HepG2 (cell line): Measurements from ENCODE around the gene CALML6. TPM values are rescaled to one million over a fixed set of nuclear protein-coding genes. Genes with fewer than 3 reads are reported as not detected.

Source experiments
- DR1 ChIP-seq: sonication (generic); formaldehyde crosslinking; IDR thresholded peaks from 2 replicates; pipeline ENCODE4 v1.8.0; 2021; ENCODE audit warnings: mild to moderate bottlenecking, missing genetic modification reagents, inconsistent platforms
- GABPA ChIP-seq, 2 experiments: IDR thresholded peaks; 2 replicates each; pipeline ENCODE4 v1.6.1; 2011 to 2016; ENCODE audit warnings: low read depth in 2 of 2, low read length in 1 of 2, missing biosample characterization in 1 of 2, missing genetic modification characterization in 1 of 2
- HNRNPL ChIP-seq: fragments of 200-400 bp; formaldehyde crosslinking; IDR thresholded peaks from 2 replicates; pipeline ENCODE4 v1.6.1; 2017; ENCODE audit warnings: mild to moderate bottlenecking, low read depth, low read length
- ISX ChIP-seq: sonication (generic); formaldehyde crosslinking; conservative IDR thresholded peaks from 2 replicates; pipeline ENCODE4 v1.5.0; 2020; ENCODE audit warnings: missing genetic modification reagents
- MAFK ChIP-seq, 2 experiments: IDR thresholded peaks in 1 of 2; conservative IDR thresholded peaks in 1 of 2; 2 replicates each; pipeline ENCODE4 v1.6.1; 2011; ENCODE audit warnings: improper control_type of control experiment in 2 of 2, low read length in 2 of 2
- PTBP1 ChIP-seq: fragments of 200-400 bp; formaldehyde crosslinking; IDR thresholded peaks from 2 replicates; pipeline ENCODE4 v1.6.1; 2018; ENCODE audit warnings: low read length, low read depth; ENCODE audit not compliant: poor library complexity, severe bottlenecking
- TARDBP ChIP-seq: sonication (generic); formaldehyde crosslinking; IDR thresholded peaks from 2 replicates; pipeline ENCODE4 v1.8.0; 2022; ENCODE audit warnings: mild to moderate bottlenecking, missing genetic modification reagents
- TCF7 ChIP-seq: sonication (generic); IDR thresholded peaks from 2 replicates; pipeline ENCODE4 v1.6.1; 2016; ENCODE audit warnings: antibody characterized with exemption, low read depth
- ZNF12 ChIP-seq: sonication (generic); formaldehyde crosslinking; IDR thresholded peaks from 2 replicates; pipeline ENCODE4 v1.5.0; 2020; ENCODE audit warnings: missing genetic modification reagents
- ZNF383 ChIP-seq: sonication (generic); formaldehyde crosslinking; IDR thresholded peaks from 2 replicates; pipeline ENCODE4 v1.4.0; 2020; ENCODE audit warnings: missing genetic modification reagents, mild to moderate bottlenecking, borderline replicate concordance
- ZNF547 ChIP-seq: sonication (generic); formaldehyde crosslinking; IDR thresholded peaks from 2 replicates; pipeline ENCODE4 v1.5.1; 2020; ENCODE audit warnings: mild to moderate bottlenecking, missing genetic modification reagents
- ZNF788 ChIP-seq: sonication (generic); formaldehyde crosslinking; IDR thresholded peaks from 2 replicates; pipeline ENCODE4 v1.5.0; 2020; ENCODE audit warnings: mild to moderate bottlenecking, missing genetic modification reagents, borderline replicate concordance
- polyA plus RNA-seq, 8 experiments: library from polyadenylated mRNA; depleted of rRNA in 3 of 8; stranded (reverse) in 7 of 8; unstranded in 1 of 8; fragments of >200 nt; fragmentation: Illumina TruSeq in 4 of 8; extraction: Trizol in 4 of 8; gene quantifications; 2 replicates each; pipeline versions ENCODE4 v1.2.1 to v1.2.3, GENCODE V29; 2011 to 2016; ENCODE audit warnings: low read depth in 4 of 8, missing spikeins in 1 of 8, mixed read lengths in 1 of 8; ENCODE audit not compliant: insufficient read depth in 1 of 8
- total RNA-seq, 5 experiments: library from RNA; depleted of rRNA; stranded (reverse); fragments of >200 nt; fragmentation: Illumina TruSeq; extraction: Trizol; gene quantifications; 2 replicates each; pipeline ENCODE4 v1.2.3, GENCODE V29; 2016; ENCODE audit warnings: low read depth in 1 of 5
- TF ChIP-seq, protein P1 (sequence below): sonication (generic); formaldehyde crosslinking; IDR thresholded peaks from 2 replicates; pipeline ENCODE4 v1.5.0; 2020; ENCODE audit warnings: mild to moderate bottlenecking, missing genetic modification reagents
- TF ChIP-seq, protein P2 (sequence below): sonication (generic); formaldehyde crosslinking; IDR thresholded peaks from 2 replicates; pipeline ENCODE4 v1.8.0; 2022; ENCODE audit warnings: mild to moderate bottlenecking, missing genetic modification reagents
- TF ChIP-seq, protein P3 (sequence below): sonication (generic); formaldehyde crosslinking; IDR thresholded peaks from 2 replicates; pipeline ENCODE4 v1.9.0; 2021; ENCODE audit warnings: missing genetic modification reagents, borderline replicate concordance
- TF ChIP-seq, protein P4 (sequence below): sonication (generic); formaldehyde crosslinking; IDR thresholded peaks from 2 replicates; pipeline ENCODE4 v1.9.0; 2022; ENCODE audit warnings: missing genetic modification reagents, mild to moderate bottlenecking, borderline replicate concordance
- TF ChIP-seq, protein P5 (sequence below): sonication (generic); formaldehyde crosslinking; IDR thresholded peaks from 2 replicates; pipeline ENCODE4 v1.5.0; 2020; ENCODE audit warnings: mild to moderate bottlenecking, missing genetic modification reagents, moderate library complexity
- TF ChIP-seq, protein P6 (sequence below): sonication (generic); formaldehyde crosslinking; IDR thresholded peaks from 2 replicates; pipeline ENCODE4 v1.5.1; 2020; ENCODE audit warnings: missing genetic modification reagents, mild to moderate bottlenecking, borderline replicate concordance

Gene CALML6
- total and polyA plus RNA-seq, 2 of the 13 experiments (the other 11 are each of a cell fraction or from before 2014, with no cell fraction given) = 0.11 to 0.12 TPM

DNA sequence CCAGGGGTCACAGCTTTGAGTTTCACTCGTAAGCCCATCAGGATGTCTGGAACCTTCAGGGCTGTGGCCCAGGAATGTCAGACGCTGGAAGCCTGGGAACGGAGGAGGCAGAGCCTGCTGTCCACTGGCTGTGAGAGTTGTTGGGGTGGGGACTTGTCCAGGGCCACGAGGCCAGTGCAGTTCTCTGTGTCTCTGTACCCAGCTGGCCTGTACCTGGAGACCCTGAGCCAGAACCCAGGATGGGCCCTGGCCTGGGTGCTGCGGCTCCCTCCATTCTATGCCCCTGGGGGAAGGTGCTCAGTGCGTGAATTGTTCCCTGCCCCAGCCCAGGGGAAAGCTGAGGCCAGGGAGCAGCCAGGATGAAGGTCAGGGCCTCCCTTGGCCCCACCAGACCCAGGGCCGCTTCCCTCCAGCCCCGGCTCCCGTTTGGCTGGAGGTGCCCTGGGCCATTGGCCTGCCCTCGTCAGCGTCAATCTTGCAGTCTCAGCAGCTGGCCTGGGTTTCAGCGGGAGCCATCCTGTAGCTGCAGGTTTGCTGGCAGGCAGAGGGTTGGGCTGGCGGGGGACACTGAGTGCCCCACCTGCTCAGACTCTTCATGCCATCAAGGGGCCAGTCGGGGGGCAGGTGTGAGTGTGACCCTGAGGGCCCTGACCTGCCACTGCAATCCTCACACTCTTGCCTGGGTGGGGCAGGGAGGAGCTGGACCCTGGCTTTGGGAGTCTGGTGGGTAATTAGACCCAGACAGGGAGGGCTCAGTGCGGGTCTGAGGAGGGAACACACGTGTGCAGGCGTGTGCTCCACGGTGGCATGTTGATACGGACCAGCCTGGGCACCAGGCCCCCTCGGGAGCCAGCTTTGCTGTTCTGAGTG lies 724 bp upstream of the CALML6 start (continued):
- TF ChIP-seq, protein P1, sequence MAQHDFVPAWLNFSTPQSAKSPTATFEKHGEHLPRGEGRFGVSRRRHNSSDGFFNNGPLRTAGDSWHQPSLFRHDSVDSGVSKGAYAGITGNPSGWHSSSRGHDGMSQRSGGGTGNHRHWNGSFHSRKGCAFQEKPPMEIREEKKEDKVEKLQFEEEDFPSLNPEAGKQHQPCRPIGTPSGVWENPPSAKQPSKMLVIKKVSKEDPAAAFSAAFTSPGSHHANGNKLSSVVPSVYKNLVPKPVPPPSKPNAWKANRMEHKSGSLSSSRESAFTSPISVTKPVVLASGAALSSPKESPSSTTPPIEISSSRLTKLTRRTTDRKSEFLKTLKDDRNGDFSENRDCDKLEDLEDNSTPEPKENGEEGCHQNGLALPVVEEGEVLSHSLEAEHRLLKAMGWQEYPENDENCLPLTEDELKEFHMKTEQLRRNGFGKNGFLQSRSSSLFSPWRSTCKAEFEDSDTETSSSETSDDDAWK (CRISPR knock-in tag) = no peak
- TF ChIP-seq, protein P2, sequence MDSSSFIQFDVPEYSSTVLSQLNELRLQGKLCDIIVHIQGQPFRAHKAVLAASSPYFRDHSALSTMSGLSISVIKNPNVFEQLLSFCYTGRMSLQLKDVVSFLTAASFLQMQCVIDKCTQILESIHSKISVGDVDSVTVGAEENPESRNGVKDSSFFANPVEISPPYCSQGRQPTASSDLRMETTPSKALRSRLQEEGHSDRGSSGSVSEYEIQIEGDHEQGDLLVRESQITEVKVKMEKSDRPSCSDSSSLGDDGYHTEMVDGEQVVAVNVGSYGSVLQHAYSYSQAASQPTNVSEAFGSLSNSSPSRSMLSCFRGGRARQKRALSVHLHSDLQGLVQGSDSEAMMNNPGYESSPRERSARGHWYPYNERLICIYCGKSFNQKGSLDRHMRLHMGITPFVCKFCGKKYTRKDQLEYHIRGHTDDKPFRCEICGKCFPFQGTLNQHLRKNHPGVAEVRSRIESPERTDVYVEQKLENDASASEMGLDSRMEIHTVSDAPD (CRISPR knock-in tag) = no peak
- TF ChIP-seq, protein P3, sequence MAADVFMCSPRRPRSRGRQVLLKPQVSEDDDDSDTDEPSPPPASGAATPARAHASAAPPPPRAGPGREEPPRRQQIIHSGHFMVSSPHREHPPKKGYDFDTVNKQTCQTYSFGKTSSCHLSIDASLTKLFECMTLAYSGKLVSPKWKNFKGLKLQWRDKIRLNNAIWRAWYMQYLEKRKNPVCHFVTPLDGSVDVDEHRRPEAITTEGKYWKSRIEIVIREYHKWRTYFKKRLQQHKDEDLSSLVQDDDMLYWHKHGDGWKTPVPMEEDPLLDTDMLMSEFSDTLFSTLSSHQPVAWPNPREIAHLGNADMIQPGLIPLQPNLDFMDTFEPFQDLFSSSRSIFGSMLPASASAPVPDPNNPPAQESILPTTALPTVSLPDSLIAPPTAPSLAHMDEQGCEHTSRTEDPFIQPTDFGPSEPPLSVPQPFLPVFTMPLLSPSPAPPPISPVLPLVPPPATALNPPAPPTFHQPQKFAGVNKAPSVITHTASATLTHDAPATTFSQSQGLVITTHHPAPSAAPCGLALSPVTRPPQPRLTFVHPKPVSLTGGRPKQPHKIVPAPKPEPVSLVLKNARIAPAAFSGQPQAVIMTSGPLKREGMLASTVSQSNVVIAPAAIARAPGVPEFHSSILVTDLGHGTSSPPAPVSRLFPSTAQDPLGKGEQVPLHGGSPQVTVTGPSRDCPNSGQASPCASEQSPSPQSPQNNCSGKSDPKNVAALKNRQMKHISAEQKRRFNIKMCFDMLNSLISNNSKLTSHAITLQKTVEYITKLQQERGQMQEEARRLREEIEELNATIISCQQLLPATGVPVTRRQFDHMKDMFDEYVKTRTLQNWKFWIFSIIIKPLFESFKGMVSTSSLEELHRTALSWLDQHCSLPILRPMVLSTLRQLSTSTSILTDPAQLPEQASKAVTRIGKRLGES = no peak
- TF ChIP-seq ZNF383 (CRISPR knock-in tag) (no peak), TCF7 (no peak), DR1 (no peak), ISX (CRISPR knock-in tag) (no peak), ZNF788 (CRISPR knock-in tag) (no peak), ZNF12 (CRISPR knock-in tag) (no peak), ZNF547 (CRISPR knock-in tag) (no peak), TARDBP (no peak), PTBP1 (no peak), HNRNPL (0 out of 2 replicates have a peak, but pooled peaks have one; percentile 37), MAFK (conservative IDR thresholded peaks at IDR 0.05 in 1 of 2, IDR thresholded peaks at IDR 0.05 in 1 of 2; ENCODE audit: low read length in 2 of 2) (no peak), GABPA (IDR thresholded peaks at IDR 0.05; ENCODE audit: low read depth, low read length) (no peak), GABPA (CRISPR knock-in tag; IDR thresholded peaks at IDR 0.05; ENCODE audit: low read depth) (no peak)
- TF ChIP-seq, protein P4, sequence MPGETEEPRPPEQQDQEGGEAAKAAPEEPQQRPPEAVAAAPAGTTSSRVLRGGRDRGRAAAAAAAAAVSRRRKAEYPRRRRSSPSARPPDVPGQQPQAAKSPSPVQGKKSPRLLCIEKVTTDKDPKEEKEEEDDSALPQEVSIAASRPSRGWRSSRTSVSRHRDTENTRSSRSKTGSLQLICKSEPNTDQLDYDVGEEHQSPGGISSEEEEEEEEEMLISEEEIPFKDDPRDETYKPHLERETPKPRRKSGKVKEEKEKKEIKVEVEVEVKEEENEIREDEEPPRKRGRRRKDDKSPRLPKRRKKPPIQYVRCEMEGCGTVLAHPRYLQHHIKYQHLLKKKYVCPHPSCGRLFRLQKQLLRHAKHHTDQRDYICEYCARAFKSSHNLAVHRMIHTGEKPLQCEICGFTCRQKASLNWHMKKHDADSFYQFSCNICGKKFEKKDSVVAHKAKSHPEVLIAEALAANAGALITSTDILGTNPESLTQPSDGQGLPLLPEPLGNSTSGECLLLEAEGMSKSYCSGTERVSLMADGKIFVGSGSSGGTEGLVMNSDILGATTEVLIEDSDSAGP (CRISPR knock-in tag) = no peak
- TF ChIP-seq, protein P5, sequence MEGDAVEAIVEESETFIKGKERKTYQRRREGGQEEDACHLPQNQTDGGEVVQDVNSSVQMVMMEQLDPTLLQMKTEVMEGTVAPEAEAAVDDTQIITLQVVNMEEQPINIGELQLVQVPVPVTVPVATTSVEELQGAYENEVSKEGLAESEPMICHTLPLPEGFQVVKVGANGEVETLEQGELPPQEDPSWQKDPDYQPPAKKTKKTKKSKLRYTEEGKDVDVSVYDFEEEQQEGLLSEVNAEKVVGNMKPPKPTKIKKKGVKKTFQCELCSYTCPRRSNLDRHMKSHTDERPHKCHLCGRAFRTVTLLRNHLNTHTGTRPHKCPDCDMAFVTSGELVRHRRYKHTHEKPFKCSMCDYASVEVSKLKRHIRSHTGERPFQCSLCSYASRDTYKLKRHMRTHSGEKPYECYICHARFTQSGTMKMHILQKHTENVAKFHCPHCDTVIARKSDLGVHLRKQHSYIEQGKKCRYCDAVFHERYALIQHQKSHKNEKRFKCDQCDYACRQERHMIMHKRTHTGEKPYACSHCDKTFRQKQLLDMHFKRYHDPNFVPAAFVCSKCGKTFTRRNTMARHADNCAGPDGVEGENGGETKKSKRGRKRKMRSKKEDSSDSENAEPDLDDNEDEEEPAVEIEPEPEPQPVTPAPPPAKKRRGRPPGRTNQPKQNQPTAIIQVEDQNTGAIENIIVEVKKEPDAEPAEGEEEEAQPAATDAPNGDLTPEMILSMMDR = no peak
- TF ChIP-seq, protein P6, sequence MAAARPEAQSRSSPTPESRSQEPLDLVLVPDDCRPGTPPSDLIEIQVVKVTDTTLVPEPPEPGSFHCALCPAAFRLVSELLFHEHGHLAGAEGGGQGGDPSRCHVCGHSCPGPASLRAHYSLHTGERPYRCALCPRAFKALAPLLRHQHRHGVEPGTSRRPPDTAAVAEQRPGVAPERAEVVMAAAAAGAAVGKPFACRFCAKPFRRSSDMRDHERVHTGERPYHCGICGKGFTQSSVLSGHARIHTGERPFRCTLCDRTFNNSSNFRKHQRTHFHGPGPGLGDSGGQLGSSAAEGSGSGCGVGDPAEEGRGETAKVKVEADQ (CRISPR knock-in tag) = no peak
